ENCODE measurements around the gene OXSR1. TPM values are rescaled to one million over a fixed set of nuclear protein-coding genes. Genes with fewer than 3 reads are reported as not detected.

The OXSR1 gene
- total and polyA plus RNA-seq, 2 of the 13 experiments (the other 11 are each of a cell fraction or from before 2014, with no cell fraction given), result 27.4 to 32.6 TPM

DNA sequence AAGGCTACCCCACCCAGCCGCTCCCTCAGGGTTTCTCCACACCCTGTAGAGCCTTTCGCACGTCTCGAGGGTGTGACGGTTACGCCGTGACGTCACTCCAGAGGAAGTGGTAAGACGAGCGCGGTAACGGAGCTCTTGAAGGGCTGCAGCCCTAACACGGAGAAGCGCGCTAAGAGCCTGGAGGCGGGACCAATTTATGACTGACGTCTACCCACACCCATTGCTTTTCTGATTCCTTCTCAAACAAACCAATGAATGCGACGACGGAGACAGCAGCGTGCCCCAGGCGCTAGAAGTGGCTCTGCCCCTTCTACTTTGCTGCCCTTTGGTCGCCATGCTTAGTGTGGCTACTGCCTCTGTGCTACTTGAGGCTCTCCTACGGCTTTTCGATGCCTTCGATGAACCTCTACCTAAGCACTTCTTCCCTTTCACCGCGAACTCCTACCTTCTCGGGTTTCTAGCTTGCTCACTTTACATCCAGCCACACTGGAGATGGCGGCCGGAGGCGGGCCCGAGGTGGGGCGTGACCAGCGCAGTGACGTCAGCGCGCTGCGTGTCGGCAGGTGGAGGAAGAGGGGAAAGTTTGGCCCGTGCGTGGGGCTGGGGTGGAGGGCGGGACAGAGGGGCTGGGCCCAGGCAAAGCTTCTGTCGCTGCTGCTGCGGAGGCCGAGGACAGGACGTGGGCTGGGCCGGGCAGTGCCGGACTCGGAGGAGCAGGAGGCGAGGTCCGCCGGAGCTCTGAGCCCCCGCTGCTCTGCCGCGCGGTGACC, at the start of gene OXSR1 (continued):
- TF ChIP-seq PRDM15 (CRISPR knock-in tag; IDR thresholded peaks at IDR 0.05) (no peak), JUNB (CRISPR knock-in tag; IDR thresholded peaks at IDR 0.05; ENCODE audit: borderline replicate concordance) (no peak; the same call in 1 of the 2 replicates), ZNF143 (CRISPR knock-in tag; IDR thresholded peaks at IDR 0.05) (peak; percentile 65), ZZZ3 (CRISPR knock-in tag; IDR thresholded peaks at IDR 0.05; ENCODE audit: borderline replicate concordance) (no peak; the same call in 1 of the 2 replicates), ELK4 (CRISPR knock-in tag; IDR thresholded peaks at IDR 0.05; ENCODE audit: borderline replicate concordance) (no peak), RFX1 (IDR thresholded peaks at IDR 0.05) (no peak), TBP (CRISPR knock-in tag; IDR thresholded peaks at IDR 0.05) (0 out of 2 replicates have a peak, but pooled peaks have one; percentile 39), KDM6A (CRISPR knock-in tag; IDR thresholded peaks at IDR 0.05; ENCODE audit: low read depth) (peak; percentile 16; the same call in 1 of the 2 replicates), KLF16 (CRISPR knock-in tag; IDR thresholded peaks at IDR 0.05) (peak in 1 of 2 experiments; percentile 40; a peak in 1 of 4 replicates), ZNF10 (CRISPR knock-in tag; IDR thresholded peaks at IDR 0.05; ENCODE audit: borderline replicate concordance, low read depth) (no peak), RBFOX2 (IDR thresholded peaks at IDR 0.05; ENCODE audit: low read depth, low read length) (peak; percentile 90), TAF1 (CRISPR knock-in tag; IDR thresholded peaks at IDR 0.05) (peak; percentile 82), ZNF672 (CRISPR knock-in tag; IDR thresholded peaks at IDR 0.05) (no peak), SP2 (CRISPR knock-in tag; IDR thresholded peaks at IDR 0.05) (peak; percentile 98), FOXC1 (CRISPR knock-in tag; IDR thresholded peaks at IDR 0.05; ENCODE audit: borderline replicate concordance) (peak; percentile 25; the same call in 1 of the 2 replicates), RFX5 (IDR thresholded peaks at IDR 0.05; ENCODE audit: low read depth, low read length) (peak; percentile 80), NFYC (CRISPR knock-in tag; IDR thresholded peaks at IDR 0.05) (peak; percentile 96)
- TF ChIP-seq, protein P1, sequence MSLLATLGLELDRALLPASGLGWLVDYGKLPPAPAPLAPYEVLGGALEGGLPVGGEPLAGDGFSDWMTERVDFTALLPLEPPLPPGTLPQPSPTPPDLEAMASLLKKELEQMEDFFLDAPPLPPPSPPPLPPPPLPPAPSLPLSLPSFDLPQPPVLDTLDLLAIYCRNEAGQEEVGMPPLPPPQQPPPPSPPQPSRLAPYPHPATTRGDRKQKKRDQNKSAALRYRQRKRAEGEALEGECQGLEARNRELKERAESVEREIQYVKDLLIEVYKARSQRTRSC (CRISPR knock-in tag; IDR thresholded peaks at IDR 0.05; ENCODE audit: low read depth), result no peak
- TF ChIP-seq, protein P2, sequence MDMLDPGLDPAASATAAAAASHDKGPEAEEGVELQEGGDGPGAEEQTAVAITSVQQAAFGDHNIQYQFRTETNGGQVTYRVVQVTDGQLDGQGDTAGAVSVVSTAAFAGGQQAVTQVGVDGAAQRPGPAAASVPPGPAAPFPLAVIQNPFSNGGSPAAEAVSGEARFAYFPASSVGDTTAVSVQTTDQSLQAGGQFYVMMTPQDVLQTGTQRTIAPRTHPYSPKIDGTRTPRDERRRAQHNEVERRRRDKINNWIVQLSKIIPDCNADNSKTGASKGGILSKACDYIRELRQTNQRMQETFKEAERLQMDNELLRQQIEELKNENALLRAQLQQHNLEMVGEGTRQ (IDR thresholded peaks at IDR 0.05; ENCODE audit: low read depth, low read length), result no peak
- TF ChIP-seq, protein P2 (CRISPR knock-in tag; IDR thresholded peaks at IDR 0.05; ENCODE audit: borderline replicate concordance), result peak; percentile 29; the same call in 1 of the 2 replicates
- TF ChIP-seq, protein P3, sequence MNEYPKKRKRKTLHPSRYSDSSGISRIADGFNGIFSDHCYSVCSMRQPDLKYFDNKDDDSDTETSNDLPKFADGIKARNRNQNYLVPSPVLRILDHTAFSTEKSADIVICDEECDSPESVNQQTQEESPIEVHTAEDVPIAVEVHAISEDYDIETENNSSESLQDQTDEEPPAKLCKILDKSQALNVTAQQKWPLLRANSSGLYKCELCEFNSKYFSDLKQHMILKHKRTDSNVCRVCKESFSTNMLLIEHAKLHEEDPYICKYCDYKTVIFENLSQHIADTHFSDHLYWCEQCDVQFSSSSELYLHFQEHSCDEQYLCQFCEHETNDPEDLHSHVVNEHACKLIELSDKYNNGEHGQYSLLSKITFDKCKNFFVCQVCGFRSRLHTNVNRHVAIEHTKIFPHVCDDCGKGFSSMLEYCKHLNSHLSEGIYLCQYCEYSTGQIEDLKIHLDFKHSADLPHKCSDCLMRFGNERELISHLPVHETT (CRISPR knock-in tag; conservative IDR thresholded peaks at IDR 0.05), result peak; percentile 47; the same call in 1 of the 2 replicates
